Lower lobe of right lung (tissue), 2 donors: Measurements from ENCODE around the gene NMB. TPM values are rescaled to one million over a fixed set of nuclear protein-coding genes. Genes with fewer than 3 reads are reported as not detected.
"Not testable (repeated sequence)": the region's sequence is repeated elsewhere in the genome, so short reads cannot be mapped to it uniquely, and the experiment has no call there.

Source experiments
- ATAC-seq, 2 donors: fragments of 200-7000 bp; cut with Tn5 transposase; one replicate each; pipeline ENCODE4 v1.9.1; 2020 to 2022; ENCODE audit warnings: mild to moderate bottlenecking in 2 of 2, moderate library complexity in 2 of 2
- DNase-seq: peaks from one replicate; pipeline ENCODE4 v3.0.0-alpha.2; 2020
- H3K27ac ChIP-seq: fragments of 200-600 bp; one replicate; pipeline ENCODE4 v1.8.0; 2022
- H3K27me3 ChIP-seq: fragments of 200-600 bp; one replicate; pipeline ENCODE4 v1.8.0; 2022; ENCODE audit warnings: low read depth
- H3K36me3 ChIP-seq: fragments of 200-600 bp; one replicate; pipeline ENCODE4 v1.8.0; 2022; ENCODE audit warnings: mild to moderate bottlenecking
- H3K4me1 ChIP-seq: fragments of 200-600 bp; one replicate; pipeline ENCODE4 v1.8.0; 2022
- H3K4me3 ChIP-seq: fragments of 200-600 bp; one replicate; pipeline ENCODE4 v1.8.0; 2022; ENCODE audit warnings: mild to moderate bottlenecking
- H3K9me3 ChIP-seq: fragments of 200-600 bp; one replicate; pipeline ENCODE4 v1.8.0; 2022
- CTCF ChIP-seq: fragments of 200-600 bp; IDR thresholded peaks from one replicate; pipeline ENCODE4 v1.8.0; 2022; ENCODE audit warnings: antibody characterized with exemption, mild to moderate bottlenecking
- intact Hi-C: fragments of 100-400 bp; cut with DNase I; formaldehyde crosslinking; loops from one replicate; pipeline ENCODE4 v1.11.0; 2022
- total RNA-seq: library from RNA; stranded (reverse); fragmentation: NEBNext Ultra II Directional; extraction: Animal tissue kit (Norgen Biotek cat#: 25700); gene quantifications from one replicate; pipeline ENCODE4 v1.2.1, GENCODE V29; 2021
- donor health status: DM: no; HTN: yes; CAD: no; lungs with severe emphysema.

Gene NMB
- total RNA-seq, 1 donor from 2014 or later, result 10.4 TPM

DNA sequence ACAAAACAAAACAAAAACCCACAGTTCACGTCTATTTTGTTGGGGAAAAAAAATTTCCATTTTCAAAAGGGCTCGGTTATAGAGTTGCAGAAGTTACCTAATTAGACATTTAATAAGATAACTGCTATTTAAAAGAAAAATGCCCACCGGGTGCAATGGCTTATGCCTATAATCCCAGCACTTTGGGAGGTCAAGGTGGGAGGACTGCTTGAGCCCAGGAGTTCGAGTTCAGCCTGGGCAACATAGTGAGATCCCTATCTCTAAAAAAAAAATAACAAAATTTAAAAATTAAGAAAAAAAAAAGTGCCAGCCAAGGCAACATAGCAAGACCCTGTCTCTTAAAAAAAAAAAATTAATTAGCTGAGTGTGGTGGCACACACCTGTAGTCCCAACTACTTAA lies 38.8 kb upstream of the NMB start:
- no peak for ATAC-seq

DNA sequence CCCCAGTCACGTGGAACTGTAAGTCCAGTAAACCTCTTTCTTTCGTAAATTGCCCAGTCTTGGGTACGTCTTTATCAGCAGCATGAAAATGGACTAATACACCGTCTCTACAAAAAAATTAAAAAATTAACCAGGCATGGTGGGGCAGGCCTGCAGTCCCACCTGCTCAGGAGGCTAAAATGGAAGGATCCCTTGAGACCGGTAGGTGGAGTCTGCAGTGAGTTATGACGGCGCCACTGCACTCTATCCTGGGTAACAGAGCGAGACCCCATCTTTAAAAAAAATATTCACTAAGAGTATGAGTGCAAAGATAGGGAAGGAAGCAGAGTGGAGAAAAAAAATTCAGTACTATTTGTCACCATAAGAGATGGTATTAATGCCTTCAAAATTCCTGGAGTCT lies 32.3 kb upstream of the NMB start:
- intact Hi-C loops, result no loop called here
- no peak for ATAC-seq

More for the DNA sequence above, 38.8 kb upstream of the NMB start:
- Histone ChIP-seq H3K36me3 (no peaks in the 10 kb centered on the region), H3K4me1 (peaks cover 20% of the 10 kb centered on the region), H3K9me3 (no peaks in the 10 kb centered on the region), H3K27ac (no peak overlapping the region), H3K4me3 (no peak overlapping the region), H3K27me3 (no peaks in the 10 kb centered on the region)
- intact Hi-C loops, result no loop called here
- DNase-seq, result no peak
- TF ChIP-seq CTCF, result no peak

DNA sequence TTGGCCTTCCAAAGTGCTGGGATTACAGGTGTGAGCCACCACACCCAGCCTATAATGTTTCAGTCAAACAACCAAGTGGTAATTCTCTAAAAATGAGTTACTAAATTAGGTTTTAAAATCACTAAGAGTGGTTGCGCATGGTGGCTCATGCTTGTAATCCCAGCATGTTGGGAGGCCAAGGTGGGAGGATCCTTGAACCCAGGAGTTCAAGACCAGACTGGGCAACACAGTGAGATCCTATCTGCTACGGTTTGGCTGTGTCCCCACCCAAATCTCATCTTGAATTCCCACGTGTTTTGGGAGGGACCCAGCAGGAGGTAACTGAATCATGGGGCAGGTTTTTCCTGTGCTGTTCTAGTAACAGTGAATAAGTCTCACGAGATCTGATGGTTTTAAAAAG lies 31.9 kb upstream of the NMB start:
- no peak for TF ChIP-seq CTCF
- intact Hi-C loops, result no loop called here
- ATAC-seq, result no peak
- Histone ChIP-seq H3K4me3 (no peak overlapping the region), H3K9me3 (no peaks in the 10 kb centered on the region), H3K36me3 (peaks cover 44% of the 10 kb centered on the region), H3K4me1 (no peaks in the 10 kb centered on the region), H3K27ac (no peak overlapping the region), H3K27me3 (no peaks in the 10 kb centered on the region)
- DNase-seq, result no peak

More for the DNA sequence above, 32.3 kb upstream of the NMB start:
- no peak for DNase-seq
- no peak for TF ChIP-seq CTCF
- H3K4me3 ChIP-seq, result no peak overlapping the region
- H3K4me1 ChIP-seq, result no peaks in the 10 kb centered on the region
- no peaks in the 10 kb centered on the region for H3K27me3 ChIP-seq
- H3K9me3 ChIP-seq, result no peaks in the 10 kb centered on the region
- peaks cover 40% of the 10 kb centered on the region for H3K36me3 ChIP-seq
- H3K27ac ChIP-seq, result no peak overlapping the region

DNA sequence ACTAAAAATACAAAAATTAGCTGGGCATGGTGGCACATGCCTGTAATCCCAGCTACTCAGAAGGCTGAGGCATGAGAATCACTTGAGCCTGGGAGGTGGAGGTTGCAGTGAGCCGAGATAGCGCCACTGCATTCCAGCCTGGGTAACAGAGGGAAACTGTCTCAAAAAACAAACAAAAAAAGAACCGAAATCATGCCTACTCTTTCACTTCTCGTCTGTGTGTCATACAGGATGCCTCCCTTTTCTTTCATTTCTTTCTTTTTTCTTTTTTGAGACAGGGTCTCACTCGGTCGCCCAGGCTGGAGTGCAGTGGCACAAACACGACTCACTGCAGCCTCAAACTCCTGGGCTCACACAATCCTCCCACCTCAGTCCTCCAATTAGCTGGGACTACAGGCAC lies 28.4 kb upstream of the NMB start:
- H3K9me3 ChIP-seq, H3K27ac ChIP-seq, H3K4me1 ChIP-seq, intact Hi-C loops, DNase-seq, H3K27me3 ChIP-seq, ATAC-seq, H3K4me3 ChIP-seq: not testable (repeated sequence)
- H3K36me3 ChIP-seq, result peaks cover 65% of the 10 kb centered on the region

DNA sequence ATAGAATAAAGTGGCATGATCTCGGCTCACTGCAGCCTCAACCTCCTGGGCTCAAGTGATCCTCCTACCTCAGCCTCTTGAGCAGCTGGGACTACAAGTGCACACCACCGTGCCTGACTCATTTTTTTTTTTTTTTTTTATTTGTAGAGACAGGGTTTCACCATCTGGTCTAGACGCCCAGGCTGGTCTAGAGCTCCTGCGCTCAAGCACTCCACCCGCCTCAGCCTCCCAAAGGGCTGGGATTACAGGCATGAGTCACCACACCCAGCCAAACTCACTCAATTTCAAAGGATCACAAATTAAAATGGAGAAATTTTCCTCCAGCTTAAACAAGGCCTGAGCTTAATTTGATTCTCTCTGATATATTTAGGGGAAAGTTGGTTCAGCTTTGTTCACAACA lies 27.3 kb upstream of the NMB start:
- Histone ChIP-seq H3K4me3 (no peak overlapping the region), H3K9me3 (no peaks in the 10 kb centered on the region), H3K27ac (no peak overlapping the region), H3K4me1 (peaks cover 5% of the 10 kb centered on the region), H3K27me3 (no peaks in the 10 kb centered on the region), H3K36me3 (peaks cover 63% of the 10 kb centered on the region)
- no peak for TF ChIP-seq CTCF
- ATAC-seq, result peak; percentile 48 to 59
- intact Hi-C loops, result no loop called here
- peak; percentile 62 for DNase-seq

GRCh38 chr15:84684092-84684491 lies 26.1 kb upstream of the NMB start:
- Histone ChIP-seq H3K4me1 (peaks cover 5% of the 10 kb centered on the region), H3K9me3 (no peaks in the 10 kb centered on the region), H3K27ac (no peak overlapping the region), H3K36me3 (peaks cover 67% of the 10 kb centered on the region), H3K27me3 (no peaks in the 10 kb centered on the region), H3K4me3 (no peak overlapping the region)
- intact Hi-C loops, result no loop called here
- ATAC-seq (peak in 1 of 2 donors; percentile 21), DNase-seq (no peak)
- TF ChIP-seq CTCF, result no peak
